Uterus (tissue), 4 donors: ENCODE measurements around the gene BAZ1B. TPM values are rescaled to one million over a fixed set of nuclear protein-coding genes. Genes with fewer than 3 reads are reported as not detected.
"Not testable (repeated sequence)": the region's sequence is repeated elsewhere in the genome, so short reads cannot be mapped to it uniquely, and the experiment has no call there.

ENCODE experiments used
- DNase-seq, 2 donors: peaks; one replicate each; pipeline ENCODE4 v3.0.0-alpha.2; 2019 to 2020
- H3K27ac ChIP-seq, 2 donors: fragments of 200-600 bp; sonication (generic); 1 replicate in 1 of 2; 2 replicates in 1 of 2; pipeline ENCODE4 v1.5.1; 2016 to 2018
- H3K27me3 ChIP-seq, 2 donors: fragments of 200-600 bp; sonication (generic); one replicate each; pipeline ENCODE4 v1.5.1; 2018 to 2019; ENCODE audit warnings: control low read depth in 1 of 2
- H3K36me3 ChIP-seq, 2 donors: fragments of 200-600 bp; sonication (generic); one replicate each; pipeline ENCODE4 v1.5.1; 2019; ENCODE audit warnings: control low read depth in 1 of 2
- H3K4me1 ChIP-seq, 2 donors: fragments of 200-600 bp; sonication (generic); one replicate each; pipeline ENCODE4 v1.5.1; 2018 to 2019; ENCODE audit warnings: control low read depth in 1 of 2
- H3K4me3 ChIP-seq, 2 donors: fragments of 200-600 bp; sonication (generic); 1 replicate in 1 of 2; 2 replicates in 1 of 2; pipeline ENCODE4 v1.5.1; 2018 to 2019; ENCODE audit warnings: mild to moderate bottlenecking in 1 of 2
- H3K9me3 ChIP-seq, 2 donors: fragments of 200-600 bp; sonication (generic); one replicate each; pipeline ENCODE4 v1.5.1; 2019; ENCODE audit warnings: control low read depth in 1 of 2
- CTCF ChIP-seq, 4 experiments: fragments of 200-600 bp in 2 of 4; fragments of 450-650 bp in 2 of 4; sonication (generic) in 2 of 4; IDR thresholded peaks; one replicate each; pipeline ENCODE4 v1.5.1; 2016 to 2019; ENCODE audit warnings: antibody characterized with exemption in 4 of 4, mild to moderate bottlenecking in 2 of 4, moderate library complexity in 1 of 4
- POLR2A ChIP-seq, 2 donors: fragments of 450-650 bp; IDR thresholded peaks; one replicate each; pipeline ENCODE4 v1.6.1; 2016; ENCODE audit warnings: antibody characterized with exemption in 2 of 2, mild to moderate bottlenecking in 1 of 2, moderate library complexity in 1 of 2
- intact Hi-C: fragments of 100-400 bp; cut with DNase I; formaldehyde crosslinking; loops from one replicate; pipeline ENCODE4 v1.15.1; 2023; ENCODE audit warnings: low total_unique reads
- total RNA-seq, 4 donors: library from RNA; depleted of rRNA in 3 of 4; stranded (reverse); fragments of >200 nt in 3 of 4; gene quantifications; one replicate each; pipeline versions ENCODE4 v1.1.0 to v1.2.4, GENCODE V29; 2014 to 2023
- donor health status: DM: yes; HTN: yes; CAD: no.

The BAZ1B gene
- total RNA-seq, 4 donors from 2014 or later: 29.5 to 79.5 (median 59.8) TPM

DNA sequence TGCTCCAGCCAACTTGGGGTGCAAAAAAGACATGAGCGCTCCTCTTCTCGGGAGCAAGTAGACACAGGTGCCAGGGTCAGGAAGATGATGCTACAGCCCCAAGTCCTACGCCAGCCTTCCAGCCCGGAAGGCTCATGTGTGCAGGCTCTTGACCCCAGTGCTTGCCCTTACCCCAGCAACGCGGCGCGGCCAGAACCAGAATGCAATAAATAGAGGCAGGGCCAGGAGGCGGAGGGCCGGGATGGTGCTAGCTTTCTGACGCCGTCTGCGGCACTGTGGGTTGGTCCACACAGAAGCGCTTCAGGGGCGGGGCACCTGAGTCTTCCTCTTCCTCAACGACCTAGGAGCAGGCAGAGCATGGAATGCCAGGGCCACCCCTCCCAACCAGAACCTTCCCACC lies 15.0 kb upstream of the BAZ1B start:
- no peak overlapping the region for H3K27ac ChIP-seq
- no peak overlapping the region for H3K4me3 ChIP-seq
- intact Hi-C loops: no loop called here
- no peaks in the 10 kb centered on the region for H3K4me1 ChIP-seq
- DNase-seq: no peak
- H3K27me3 ChIP-seq: no peaks in the 10 kb centered on the region
- H3K9me3 ChIP-seq: no peaks in the 10 kb centered on the region
- TF ChIP-seq POLR2A (IDR thresholded peaks at IDR 0.05) (no peak), CTCF (IDR thresholded peaks at IDR 0.05) (no peak)
- H3K36me3 ChIP-seq: no peaks in the 10 kb centered on the region

DNA sequence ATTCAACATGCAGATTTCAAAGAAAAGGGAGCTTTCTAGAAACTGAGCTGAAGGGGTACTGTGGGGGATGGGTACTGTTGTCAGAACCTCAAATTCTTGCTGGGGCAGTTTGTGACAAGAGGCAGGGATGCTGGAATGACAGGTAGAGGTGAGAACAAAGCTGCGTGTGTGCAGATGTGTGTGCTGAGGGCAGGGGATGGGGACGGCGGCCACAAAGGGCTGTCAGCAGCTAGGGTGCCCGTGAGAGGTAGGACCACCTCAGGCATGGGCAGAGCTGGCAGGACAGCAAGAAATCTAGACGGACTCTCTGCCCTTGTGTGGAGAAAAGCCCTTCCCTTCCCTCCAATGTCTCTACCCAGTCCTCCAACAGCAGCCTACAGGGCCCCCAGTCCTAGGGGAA lies 14.4 kb upstream of the BAZ1B start:
- H3K9me3 ChIP-seq: no peaks in the 10 kb centered on the region
- intact Hi-C loops: no loop called here
- H3K36me3 ChIP-seq: no peaks in the 10 kb centered on the region
- DNase-seq: no peak
- no peaks in the 10 kb centered on the region for H3K4me1 ChIP-seq
- no peak overlapping the region for H3K27ac ChIP-seq
- H3K4me3 ChIP-seq: no peak overlapping the region
- no peaks in the 10 kb centered on the region for H3K27me3 ChIP-seq
- no peak for TF ChIP-seq CTCF (IDR thresholded peaks at IDR 0.05)
- no peak for TF ChIP-seq POLR2A (IDR thresholded peaks at IDR 0.05)

- DNase-seq: not testable (repeated sequence)
Observed at GRCh38 chr7:73535918-73536317, 13.8 kb upstream of the BAZ1B start.

GRCh38 chr7:73533742-73534141 lies 11.6 kb upstream of the BAZ1B start:
- Histone ChIP-seq H3K36me3 (no peaks in the 10 kb centered on the region), H3K4me1 (no peaks in the 10 kb centered on the region), H3K4me3 (no peak overlapping the region), H3K27me3 (no peaks in the 10 kb centered on the region), H3K27ac (no peak overlapping the region), H3K9me3 (no peaks in the 10 kb centered on the region)
- DNase-seq: no peak
- intact Hi-C loops: no loop called here
- TF ChIP-seq CTCF (IDR thresholded peaks at IDR 0.05) (no peak), POLR2A (IDR thresholded peaks at IDR 0.05) (no peak)

More at GRCh38 chr7:73535918-73536317, 13.8 kb upstream of the BAZ1B start:
- H3K4me1 ChIP-seq, H3K9me3 ChIP-seq, H3K27ac ChIP-seq, H3K27me3 ChIP-seq, intact Hi-C loops, H3K36me3 ChIP-seq, H3K4me3 ChIP-seq: not testable (repeated sequence)

DNA sequence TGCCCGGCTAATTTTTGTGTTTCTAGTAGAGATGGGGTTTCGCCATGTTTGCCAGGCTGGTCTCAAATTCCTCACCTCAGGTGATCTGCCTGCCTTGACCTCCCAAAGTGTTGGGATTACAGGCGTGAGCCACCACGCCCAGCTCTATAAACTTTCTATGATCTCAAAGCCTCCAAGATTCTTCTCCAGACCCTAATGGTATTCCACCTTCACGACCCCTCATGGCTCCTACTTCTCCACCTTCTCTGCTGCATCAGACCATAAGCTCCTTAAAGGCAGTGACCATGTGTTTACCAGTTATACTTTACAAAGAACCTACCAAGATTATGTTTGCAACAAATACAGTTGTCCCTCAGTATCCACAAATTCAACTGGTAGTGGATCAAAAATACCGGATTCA lies 10.1 kb upstream of the BAZ1B start:
- no peaks in the 10 kb centered on the region for H3K27me3 ChIP-seq
- no peak overlapping the region for H3K27ac ChIP-seq
- H3K36me3 ChIP-seq: no peaks in the 10 kb centered on the region
- no peaks in the 10 kb centered on the region for H3K9me3 ChIP-seq
- H3K4me1 ChIP-seq: no peaks in the 10 kb centered on the region
- DNase-seq: no peak
- intact Hi-C loops: no loop called here
- no peak for TF ChIP-seq POLR2A (IDR thresholded peaks at IDR 0.05)
- TF ChIP-seq CTCF (IDR thresholded peaks at IDR 0.05): no peak
- no peak overlapping the region for H3K4me3 ChIP-seq

DNA sequence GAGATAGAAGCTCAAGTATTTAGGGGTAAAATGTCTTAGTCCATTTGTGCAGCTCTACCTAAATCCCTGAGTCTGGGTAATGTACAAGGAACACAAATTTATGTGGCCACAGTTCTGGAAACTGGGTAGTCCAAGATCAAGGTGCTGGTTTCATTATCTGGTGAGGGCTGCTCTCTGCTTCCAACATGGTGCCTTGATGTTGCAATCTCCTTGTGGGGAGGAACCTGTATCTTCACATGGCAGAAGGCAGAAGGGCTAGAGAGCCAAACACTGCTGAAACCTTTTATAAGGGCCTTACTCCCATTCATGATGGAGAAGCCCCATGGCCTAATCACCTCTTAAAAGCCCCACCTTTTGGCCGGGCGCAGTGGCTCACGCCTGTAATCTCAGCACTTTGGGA lies 8.7 kb upstream of the BAZ1B start:
- Histone ChIP-seq H3K36me3 (no peaks in the 10 kb centered on the region), H3K4me1 (no peaks in the 10 kb centered on the region), H3K9me3 (no peaks in the 10 kb centered on the region), H3K27ac (no peak overlapping the region), H3K4me3 (no peak overlapping the region), H3K27me3 (no peaks in the 10 kb centered on the region)
- TF ChIP-seq POLR2A (IDR thresholded peaks at IDR 0.05) (no peak), CTCF (IDR thresholded peaks at IDR 0.05) (no peak)
- intact Hi-C loops: no loop called here
- DNase-seq: no peak
